ENCODE data around the gene SPTBN4.

The SPTBN4 gene

GRCh38 chr19:40576585-40577451, 110.0 kb downstream of the SPTBN4 start, which contains the start of gene SHKBP1:
TSS of gene SHKBP1 (plus strand) at chr19:40576873. CDS start at chr19:40576900, 27 bp downstream.
- no peak for TF ChIP-seq CTCF (IDR thresholded peaks at IDR 0.05; ENCODE audit: low read length, missing control alignments)
- H3K4me3 ChIP-seq (replicated peaks; ENCODE audit: low read depth, low read length) = peak within 1 kb of the TSS; percentile 93
- peak; percentile 97 for DNase-seq (ENCODE audit: low read depth)

GRCh38 chr19:40578442-40578908, 111.7 kb downstream of the SPTBN4 start:
- peak; percentile 58 for DNase-seq (ENCODE audit: low read depth)
- no peak overlapping the region for H3K4me3 ChIP-seq (replicated peaks; ENCODE audit: low read depth, low read length)
- no peak for TF ChIP-seq CTCF (IDR thresholded peaks at IDR 0.05; ENCODE audit: low read length, missing control alignments)

GRCh38 chr19:40580619-40581018, 113.8 kb downstream of the SPTBN4 start:
- no peak for DNase-seq (ENCODE audit: low read depth)
- H3K4me3 ChIP-seq (replicated peaks; ENCODE audit: low read depth, low read length) = no peak overlapping the region
- no peak for TF ChIP-seq CTCF (IDR thresholded peaks at IDR 0.05; ENCODE audit: low read length, missing control alignments)

GRCh38 chr19:40581531-40581930, 114.7 kb downstream of the SPTBN4 start:
- no peak for TF ChIP-seq CTCF (IDR thresholded peaks at IDR 0.05; ENCODE audit: low read length, missing control alignments)
- no peak overlapping the region for H3K4me3 ChIP-seq (replicated peaks; ENCODE audit: low read depth, low read length)
- no peak for DNase-seq (ENCODE audit: low read depth)

GRCh38 chr19:40582467-40582866, 115.7 kb downstream of the SPTBN4 start:
- DNase-seq (ENCODE audit: low read depth) = no peak
- no peak overlapping the region for H3K4me3 ChIP-seq (replicated peaks; ENCODE audit: low read depth, low read length)
- no peak for TF ChIP-seq CTCF (IDR thresholded peaks at IDR 0.05; ENCODE audit: low read length, missing control alignments)

- DNase-seq (ENCODE audit: low read depth) = no peak
- H3K4me3 ChIP-seq (replicated peaks; ENCODE audit: low read depth, low read length) = no peak overlapping the region
- TF ChIP-seq CTCF (IDR thresholded peaks at IDR 0.05; ENCODE audit: low read length, missing control alignments) = no peak
These were observed 116.5 kb downstream of the SPTBN4 start for GRCh38 chr19:40583283-40583682.

All from fibroblast of pulmonary artery (primary cell).